Endothelial cell of umbilical vein (primary cell): Measurements from ENCODE around the gene GANC.

Source experiments
- EZH2 ChIP-seq: IDR thresholded peaks from 2 replicates; pipeline ENCODE4 v1.6.1; 2012; ENCODE audit warnings: borderline replicate concordance, low read depth, mild to moderate bottlenecking, moderate library complexity, low read length, inconsistent platforms; ENCODE audit not compliant: severe bottlenecking
- FOS ChIP-seq: IDR thresholded peaks from 2 replicates; pipeline ENCODE4 v1.6.1; 2011; ENCODE audit warnings: mild to moderate bottlenecking, low read length, moderate library complexity, borderline replicate concordance; ENCODE audit not compliant: insufficient read depth
- GATA2 ChIP-seq: IDR thresholded peaks from 2 replicates; pipeline ENCODE4 v1.7.0; 2011; ENCODE audit warnings: low read depth, mild to moderate bottlenecking, moderate library complexity, mixed read lengths, low read length; ENCODE audit not compliant: insufficient read length, insufficient read depth
- JUN ChIP-seq: IDR thresholded peaks from 2 replicates; pipeline ENCODE4 v1.6.1; 2011; ENCODE audit warnings: borderline replicate concordance, low read depth; ENCODE audit not compliant: insufficient read length, insufficient read depth
- MYC ChIP-seq: IDR thresholded peaks from one replicate; pipeline ENCODE4 v1.6.1; 2011; ENCODE audit warnings: mild to moderate bottlenecking, low read depth, low read length
- POLR2A ChIP-seq: IDR thresholded peaks from 2 replicates; pipeline ENCODE4 v1.6.1; 2012; ENCODE audit warnings: low read depth, mild to moderate bottlenecking, control low read depth, low read length
- POLR2AphosphoS5 ChIP-seq: IDR thresholded peaks from 2 replicates; pipeline ENCODE4 v1.6.1; 2012; ENCODE audit warnings: low read depth, mild to moderate bottlenecking, control low read depth, low read length, moderate library complexity; ENCODE audit not compliant: insufficient read depth
- TF ChIP-seq, protein P1 (sequence below), 2 donors: IDR thresholded peaks; 1 replicate in 1 of 2; 2 replicates in 1 of 2; pipeline ENCODE4 v1.5.1; 2011; ENCODE audit warnings: low read length in 2 of 2, mild to moderate bottlenecking in 2 of 2, moderate library complexity in 2 of 2, control low read depth in 1 of 2, inconsistent platforms in 1 of 2, low read depth in 1 of 2; ENCODE audit not compliant: insufficient read depth in 1 of 2; ENCODE audit errors: extremely low read depth in 1 of 2
- TF ChIP-seq, protein P2 (sequence below): IDR thresholded peaks from 2 replicates; pipeline ENCODE4 v1.6.1; 2011; ENCODE audit not compliant: insufficient read depth, insufficient read length

GRCh38 chr15:42272939-42273899, at the start of gene GANC, which contains the start of gene TMEM87A:
- TF ChIP-seq POLR2A (peak; percentile 94), POLR2AphosphoS5 (peak; percentile 87), EZH2 (no peak), FOS (no peak), JUN (no peak), MYC (peak; percentile 21), GATA2 (no peak)
- TF ChIP-seq, protein P1, sequence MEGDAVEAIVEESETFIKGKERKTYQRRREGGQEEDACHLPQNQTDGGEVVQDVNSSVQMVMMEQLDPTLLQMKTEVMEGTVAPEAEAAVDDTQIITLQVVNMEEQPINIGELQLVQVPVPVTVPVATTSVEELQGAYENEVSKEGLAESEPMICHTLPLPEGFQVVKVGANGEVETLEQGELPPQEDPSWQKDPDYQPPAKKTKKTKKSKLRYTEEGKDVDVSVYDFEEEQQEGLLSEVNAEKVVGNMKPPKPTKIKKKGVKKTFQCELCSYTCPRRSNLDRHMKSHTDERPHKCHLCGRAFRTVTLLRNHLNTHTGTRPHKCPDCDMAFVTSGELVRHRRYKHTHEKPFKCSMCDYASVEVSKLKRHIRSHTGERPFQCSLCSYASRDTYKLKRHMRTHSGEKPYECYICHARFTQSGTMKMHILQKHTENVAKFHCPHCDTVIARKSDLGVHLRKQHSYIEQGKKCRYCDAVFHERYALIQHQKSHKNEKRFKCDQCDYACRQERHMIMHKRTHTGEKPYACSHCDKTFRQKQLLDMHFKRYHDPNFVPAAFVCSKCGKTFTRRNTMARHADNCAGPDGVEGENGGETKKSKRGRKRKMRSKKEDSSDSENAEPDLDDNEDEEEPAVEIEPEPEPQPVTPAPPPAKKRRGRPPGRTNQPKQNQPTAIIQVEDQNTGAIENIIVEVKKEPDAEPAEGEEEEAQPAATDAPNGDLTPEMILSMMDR (IDR thresholded peaks at IDR 0.05; ENCODE audit: extremely low read depth in 1 of 2, insufficient read depth in 1 of 2, low read depth in 1 of 2, low read length in 2 of 2): no peak
- TF ChIP-seq, protein P2, sequence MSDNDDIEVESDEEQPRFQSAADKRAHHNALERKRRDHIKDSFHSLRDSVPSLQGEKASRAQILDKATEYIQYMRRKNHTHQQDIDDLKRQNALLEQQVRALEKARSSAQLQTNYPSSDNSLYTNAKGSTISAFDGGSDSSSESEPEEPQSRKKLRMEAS: no peak
